PC-3 (cell line): Measurements from ENCODE around the gene PDGFD. TPM values are rescaled to one million over a fixed set of nuclear protein-coding genes. Genes with fewer than 3 reads are reported as not detected.

Experiments used
- ATAC-seq: fragments of 200-7000 bp; cut with Tn5 transposase; 2 replicates; pipeline ENCODE4 v1.9.1; 2020; ENCODE audit warnings: mild to moderate bottlenecking, moderate library complexity
- BruUV-seq: library from RNA; stranded (reverse); fragments of 400-500 nt; replicated peaks from 2 replicates; lab custom pipeline; 2021; lab: Mats Ljungman, UMichigan
- CTCF ChIA-PET: fragments of 300-600 bp; sonication (Branson Sonifier 250); formaldehyde crosslinking; loops from one replicate; lab custom pipeline; 2022; ENCODE audit warnings: antibody characterized with exemption; lab: Charles Lee
- POLR2A ChIA-PET: fragments of 300-600 bp; sonication (Branson Sonifier 250); formaldehyde crosslinking; loops from one replicate; lab custom pipeline; 2022; ENCODE audit warnings: antibody characterized with exemption; ENCODE audit not compliant: unreplicated experiment; lab: Charles Lee
- DNase-seq: peaks from one replicate; pipeline ENCODE4 v3.0.0-alpha.2; 2015
- H2AFZ ChIP-seq: fragments of 300-600 bp; sonication (generic); 2 replicates; pipeline ENCODE4 v1.6.0; 2016; ENCODE audit warnings: antibody characterized with exemption, low read length
- H3F3A ChIP-seq: fragments of 300-600 bp; sonication (generic); one replicate; pipeline ENCODE4 v1.6.0; 2017; ENCODE audit warnings: antibody characterized with exemption, low read length, control low read depth, mild to moderate bottlenecking; ENCODE audit not compliant: unreplicated experiment
- H3K27ac ChIP-seq: fragments of 300-600 bp; sonication (generic); 2 replicates; pipeline ENCODE4 v1.5.1; 2016; ENCODE audit warnings: mild to moderate bottlenecking, low read length
- H3K27me3 ChIP-seq: fragments of 300-600 bp; sonication (generic); 2 replicates; pipeline ENCODE4 v1.6.1; 2016; ENCODE audit warnings: low read length, mixed read lengths
- H3K36me3 ChIP-seq: fragments of 300-600 bp; sonication (generic); 2 replicates; pipeline ENCODE4 v1.6.1; 2016; ENCODE audit warnings: low read depth, mixed run types, low read length, mixed read lengths
- H3K4me1 ChIP-seq: fragments of 300-600 bp; sonication (generic); 2 replicates; pipeline ENCODE4 v1.5.1; 2016; ENCODE audit warnings: low read length; ENCODE audit not compliant: insufficient read depth
- H3K4me2 ChIP-seq: fragments of 300-600 bp; sonication (generic); 2 replicates; pipeline ENCODE4 v1.6.0; 2016; ENCODE audit warnings: low read length
- H3K4me3 ChIP-seq: fragments of 300-600 bp; sonication (generic); 2 replicates; pipeline ENCODE4 v1.5.1; 2016; ENCODE audit warnings: mild to moderate bottlenecking, low read length, mixed read lengths
- H3K79me2 ChIP-seq: fragments of 300-600 bp; sonication (generic); 2 replicates; pipeline ENCODE4 v1.6.1; 2017; ENCODE audit warnings: low read length, mixed read lengths
- H3K9ac ChIP-seq: fragments of 300-600 bp; sonication (generic); 2 replicates; pipeline ENCODE4 v1.6.0; 2016; ENCODE audit warnings: mild to moderate bottlenecking, low read length
- H3K9me2 ChIP-seq: fragments of 300-600 bp; sonication (generic); replicated peaks from 2 replicates; pipeline ENCODE4 v1.6.1; 2016; ENCODE audit warnings: mixed run types, low read length, mixed read lengths
- H3K9me3 ChIP-seq: fragments of 300-600 bp; sonication (generic); 2 replicates; pipeline ENCODE4 v1.6.1; 2016; ENCODE audit warnings: low read length, mixed read lengths
- H4K20me1 ChIP-seq: fragments of 300-600 bp; sonication (generic); 2 replicates; pipeline ENCODE4 v1.6.1; 2016; ENCODE audit warnings: low read length, mixed read lengths
- CTCF ChIP-seq: fragments of 300-600 bp; sonication (generic); conservative IDR thresholded peaks from 2 replicates; pipeline ENCODE4 v1.5.1; 2017; ENCODE audit warnings: antibody characterized with exemption, low read depth, mild to moderate bottlenecking, low read length
- EZH2 ChIP-seq: fragments of 300-600 bp; sonication (generic); IDR thresholded peaks from one replicate; pipeline ENCODE4 v1.6.1; 2017; ENCODE audit warnings: antibody characterized with exemption, mild to moderate bottlenecking, low read length; ENCODE audit not compliant: unreplicated experiment
- EZH2phosphoT487 ChIP-seq: fragments of 300-600 bp; sonication (generic); IDR thresholded peaks from 2 replicates; pipeline ENCODE4 v1.6.1; 2018; ENCODE audit warnings: mild to moderate bottlenecking, antibody characterized with exemption, low read length, borderline replicate concordance
- intact Hi-C: fragments of 100-400 bp; cut with micrococcal nuclease; formaldehyde crosslinking; loops from 2 replicates; pipeline ENCODE4 v1.9.0; 2023
- total RNA-seq: library from RNA; depleted of rRNA; stranded (reverse); fragments of >200 nt; gene quantifications from 2 replicates; pipeline ENCODE4 v1.2.3, GENCODE V29; 2014

Gene PDGFD
- total RNA-seq, 1 experiment from 2014 or later = 5.0 TPM

- POLR2A ChIA-PET = no interaction called here
- ATAC-seq = peak; percentile 40
Observed at GRCh38 chr11:104091281-104092096, 72.5 kb downstream of the PDGFD start.

GRCh38 chr11:104090767-104091166 lies 73.2 kb downstream of the PDGFD start:
- POLR2A ChIA-PET = no interaction called here

More at GRCh38 chr11:104091281-104092096, 72.5 kb downstream of the PDGFD start:
- BruUV-seq = no TSS peak
- CTCF ChIA-PET = no interaction called here
- H4K20me1 ChIP-seq = no peaks in the 10 kb centered on the region
- intact Hi-C loops = no loop called here
- H3K4me3 ChIP-seq = no peak overlapping the region
- no peaks in the 10 kb centered on the region for H3K9me3 ChIP-seq
- no peak overlapping the region for H3K27ac ChIP-seq
- H2AFZ ChIP-seq = no peak overlapping the region
- no peaks in the 10 kb centered on the region for H3K9me2 ChIP-seq
- no peaks in the 10 kb centered on the region for H3K79me2 ChIP-seq
- DNase-seq = no peak
- no peaks in the 10 kb centered on the region for H3F3A ChIP-seq
- H3K27me3 ChIP-seq = no peaks in the 10 kb centered on the region; the same call in 1 of the 2 replicates
- no peaks in the 10 kb centered on the region; the same call in 1 of the 2 replicates for H3K4me1 ChIP-seq
- H3K9ac ChIP-seq = no peak overlapping the region
- no peaks in the 10 kb centered on the region for H3K36me3 ChIP-seq
- no peak overlapping the region for H3K4me2 ChIP-seq
- no peak for TF ChIP-seq CTCF

More at GRCh38 chr11:104090767-104091166, 73.2 kb downstream of the PDGFD start:
- BruUV-seq = no TSS peak
- Histone ChIP-seq H2AFZ (no peak overlapping the region), H4K20me1 (no peaks in the 10 kb centered on the region), H3K9me2 (no peaks in the 10 kb centered on the region), H3F3A (no peaks in the 10 kb centered on the region), H3K9ac (no peak overlapping the region), H3K9me3 (no peaks in the 10 kb centered on the region), H3K79me2 (no peaks in the 10 kb centered on the region), H3K27ac (no peak overlapping the region), H3K4me1 (no peaks in the 10 kb centered on the region; the same call in 1 of the 2 replicates), H3K4me2 (no peak overlapping the region), H3K4me3 (no peak overlapping the region), H3K36me3 (no peaks in the 10 kb centered on the region), H3K27me3 (peaks cover 7% of the 10 kb centered on the region; the same call in 1 of the 2 replicates)
- ATAC-seq = no peak
- CTCF ChIA-PET = no interaction called here
- no peak for DNase-seq
- TF ChIP-seq CTCF (no peak), EZH2 (no peak), EZH2phosphoT487 (no peak)
- intact Hi-C loops = no loop called here
